Measurements from ENCODE around the gene GRIK2. TPM values are rescaled to one million over a fixed set of nuclear protein-coding genes. Genes with fewer than 3 reads are reported as not detected.

GRIK2 gene
- total RNA-seq, 1 donor: under 0.01 TPM

DNA sequence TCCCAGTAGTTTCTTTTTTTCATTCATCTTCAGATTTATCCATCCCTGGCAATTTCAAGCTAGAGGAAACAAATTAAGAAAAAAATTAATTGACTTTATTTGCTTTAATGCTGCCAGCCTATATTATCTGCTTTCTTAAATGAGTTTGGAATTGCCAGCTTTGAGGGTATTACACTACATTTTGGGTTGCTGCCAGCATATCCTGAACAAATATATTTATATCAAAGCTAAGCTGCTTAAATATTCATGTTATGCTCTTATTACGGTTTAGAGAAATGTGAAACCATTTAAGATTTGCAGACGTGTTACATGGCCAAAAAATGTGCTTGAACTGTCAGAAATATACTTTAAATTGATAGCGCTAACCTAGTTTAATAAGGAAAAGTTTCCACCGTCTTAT, 59.7 kb downstream of the GRIK2 start:
- no peak for DNase-seq (ENCODE audit: low read depth in 2 of 3, low spot score in 2 of 3)

DNA sequence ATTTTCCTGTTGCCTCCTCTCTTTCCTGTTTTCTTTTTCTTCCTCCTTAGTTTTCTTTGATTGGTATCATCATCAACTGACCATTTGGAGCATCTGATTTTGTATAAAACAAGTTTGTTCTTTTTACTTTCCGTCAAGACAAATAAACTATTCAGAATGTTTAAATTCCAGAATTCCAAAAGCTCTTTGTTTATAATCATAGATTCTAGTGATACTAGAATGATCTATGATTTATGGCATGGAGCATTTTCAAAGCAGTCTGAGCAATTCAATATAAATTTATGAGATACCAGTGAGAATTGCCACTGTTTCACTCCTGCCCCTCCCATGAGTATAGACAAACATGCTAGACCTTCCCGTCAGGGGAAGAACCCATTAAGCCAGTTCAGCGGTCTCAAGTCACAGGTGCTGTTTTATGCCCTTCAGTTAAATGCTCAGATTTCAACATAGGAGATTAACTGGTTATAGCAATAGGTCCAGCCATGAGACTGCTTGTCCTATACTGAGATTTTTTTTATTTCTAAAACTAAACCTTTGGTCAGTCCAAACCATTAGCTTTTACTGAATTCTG, 60.7 kb downstream of the GRIK2 start:
- no peak for DNase-seq (ENCODE audit: low read depth in 2 of 3, low spot score in 2 of 3)

DNA sequence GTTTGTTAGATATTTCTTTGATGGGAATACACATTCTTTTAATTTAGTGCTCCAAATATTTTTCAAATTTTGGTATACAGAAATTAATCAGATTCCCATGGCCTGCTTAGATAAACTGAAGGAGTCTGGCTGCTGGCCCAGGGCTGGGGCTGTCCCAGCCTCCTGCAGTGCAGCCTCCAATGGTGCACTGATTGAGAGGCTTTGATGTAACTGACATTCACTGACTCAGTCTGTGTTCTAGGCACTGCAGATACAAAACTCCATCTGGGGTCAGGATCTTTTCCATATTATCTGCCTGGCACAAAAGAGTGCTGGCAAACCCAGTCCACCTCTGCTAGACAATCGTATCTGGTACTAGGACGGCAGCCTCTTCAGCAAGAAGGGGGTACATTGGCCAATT, 64.8 kb downstream of the GRIK2 start:
- no peak for DNase-seq (ENCODE audit: low read depth in 2 of 3, low spot score in 2 of 3)

DNA sequence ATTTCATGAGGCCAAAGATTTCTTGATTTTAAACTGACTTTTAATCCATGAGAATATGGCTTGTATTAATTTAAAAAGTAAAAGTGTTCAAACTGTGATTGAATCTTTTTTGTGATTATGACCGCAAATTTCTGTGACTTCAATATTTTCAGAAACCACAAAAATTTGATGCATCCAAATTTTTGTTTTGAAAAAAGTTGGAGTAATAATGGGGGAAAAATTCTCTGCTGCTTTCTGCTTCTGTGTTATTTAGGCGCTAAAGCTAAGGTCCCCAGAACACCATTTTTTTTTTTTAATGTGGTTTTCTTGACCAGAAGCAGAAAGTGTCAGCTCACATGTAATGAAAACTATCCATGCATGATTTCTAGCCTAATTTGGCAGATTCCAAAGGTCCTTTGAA, 65.3 kb downstream of the GRIK2 start:
- no peak for DNase-seq (ENCODE audit: low read depth in 2 of 3, low spot score in 2 of 3)

DNA sequence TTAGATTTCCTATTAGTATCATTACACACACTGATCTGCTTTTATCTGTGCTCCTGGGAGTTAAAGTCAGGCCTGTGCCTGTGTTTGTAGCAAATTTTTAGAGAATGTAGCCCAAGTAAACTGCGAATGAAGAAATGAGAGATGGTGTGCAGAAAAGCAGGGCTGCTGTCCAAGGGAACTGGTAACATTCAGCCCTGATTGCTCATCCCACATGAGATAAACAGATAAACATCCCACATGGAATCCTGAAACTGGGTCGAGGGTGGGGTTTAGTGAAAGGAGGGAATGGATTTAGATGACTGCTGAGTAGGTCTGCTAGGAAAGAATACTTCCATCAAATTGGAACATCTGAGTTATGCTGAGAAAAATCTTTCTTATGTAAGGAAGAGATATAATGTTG, 69.1 kb downstream of the GRIK2 start:
- no peak for DNase-seq (ENCODE audit: low read depth in 2 of 3, low spot score in 2 of 3)

DNA sequence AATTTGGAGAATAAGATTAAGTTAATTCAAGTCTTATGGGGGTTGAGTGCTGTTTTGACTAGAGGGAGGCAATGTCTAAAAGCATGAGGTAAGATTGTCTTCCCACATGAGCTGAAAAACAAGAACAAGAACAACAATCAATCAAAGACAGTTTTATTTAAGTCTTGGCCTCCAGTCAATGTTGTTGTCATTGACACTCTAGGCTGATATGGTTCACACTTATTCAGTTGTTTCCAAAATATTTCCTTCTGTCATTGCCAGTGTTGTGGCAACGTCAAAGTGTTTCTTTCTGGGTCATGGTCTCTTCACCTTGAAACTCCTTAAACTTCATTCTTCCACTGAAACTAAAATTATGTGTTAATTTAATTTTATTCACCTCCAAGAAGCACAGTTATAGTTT, 72.4 kb downstream of the GRIK2 start:
- no peak for DNase-seq (ENCODE audit: low read depth in 2 of 3, low spot score in 2 of 3)

DNA sequence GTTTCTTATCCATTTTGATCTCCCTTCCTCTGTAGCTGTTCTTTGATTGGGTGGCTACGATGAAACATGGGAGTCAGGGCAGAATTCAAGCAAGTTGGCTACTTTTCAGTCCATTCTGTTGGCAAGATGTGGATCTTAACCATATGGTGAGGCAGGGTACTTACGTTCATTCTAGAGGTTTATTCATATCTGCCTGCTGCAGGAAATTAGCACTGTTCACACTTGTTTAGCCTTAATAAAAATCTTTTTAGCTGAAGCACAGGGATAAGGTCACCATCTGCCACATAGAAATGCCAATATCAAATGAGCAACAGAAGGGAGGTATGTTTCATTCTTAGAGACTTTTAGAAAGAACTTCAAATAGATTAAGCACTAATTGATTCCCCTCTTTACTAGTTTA, 83.9 kb downstream of the GRIK2 start:
- no peak for DNase-seq (ENCODE audit: low read depth in 2 of 3, low spot score in 2 of 3)

DNA sequence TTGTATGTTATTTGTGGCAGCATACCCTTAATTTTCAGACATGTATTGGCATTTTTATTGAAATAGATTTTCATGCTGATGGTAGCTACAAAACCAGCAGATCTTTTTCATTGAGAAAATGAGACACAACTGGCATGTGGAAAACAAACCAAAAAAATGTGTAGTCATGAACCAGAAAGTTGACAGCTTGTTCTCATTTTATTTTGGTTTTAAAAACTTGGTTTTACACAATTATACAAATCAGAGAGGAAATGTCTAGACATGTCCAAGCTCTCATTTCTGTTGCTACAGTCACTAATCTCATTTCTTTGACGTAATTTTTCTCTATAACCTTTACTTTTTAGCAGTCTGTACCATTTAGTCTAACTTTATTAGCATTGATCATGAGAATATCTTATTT, 85.4 kb downstream of the GRIK2 start:
- DNase-seq (ENCODE audit: low read depth in 2 of 3, low spot score in 2 of 3): no peak

DNA sequence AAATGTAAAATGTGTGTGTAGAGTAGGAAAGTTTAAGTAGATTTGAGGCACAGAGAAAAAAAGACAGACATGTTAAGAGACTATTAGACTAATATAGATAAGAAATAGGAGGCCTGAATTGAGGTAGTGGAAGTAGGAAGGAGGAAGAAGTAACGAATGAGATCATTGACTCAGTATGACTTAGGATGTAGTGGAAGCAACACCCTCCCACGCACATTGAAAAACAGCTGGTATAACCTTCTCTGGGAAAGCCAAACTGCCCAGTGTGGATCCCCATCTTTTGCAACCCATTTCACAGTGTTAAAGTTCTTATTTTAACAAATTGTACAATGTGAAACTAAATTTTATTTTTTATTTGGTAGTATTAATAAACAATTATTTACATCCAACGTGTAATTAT, 89.1 kb downstream of the GRIK2 start:
- DNase-seq (ENCODE audit: low read depth in 2 of 3, low spot score in 2 of 3): no peak

DNA sequence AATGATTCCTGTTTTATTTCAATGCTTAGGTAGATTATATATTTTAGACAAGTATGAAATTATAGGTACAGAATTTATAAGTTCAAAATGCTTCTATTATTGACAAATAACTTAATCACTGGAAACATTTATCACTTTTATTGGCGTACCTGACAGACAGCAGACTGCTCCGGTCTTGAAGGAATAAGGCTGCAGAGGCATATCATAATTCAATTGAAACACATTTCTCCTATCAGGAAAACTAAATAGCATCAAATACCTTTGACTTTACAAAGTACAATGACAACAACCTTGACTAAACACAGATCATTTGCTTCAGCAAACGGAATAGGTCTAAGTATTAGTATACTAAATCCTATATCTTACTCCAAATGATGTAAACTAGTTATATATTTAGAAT, 91.3 kb downstream of the GRIK2 start:
- DNase-seq (ENCODE audit: low read depth in 2 of 3, low spot score in 2 of 3): no peak

DNA sequence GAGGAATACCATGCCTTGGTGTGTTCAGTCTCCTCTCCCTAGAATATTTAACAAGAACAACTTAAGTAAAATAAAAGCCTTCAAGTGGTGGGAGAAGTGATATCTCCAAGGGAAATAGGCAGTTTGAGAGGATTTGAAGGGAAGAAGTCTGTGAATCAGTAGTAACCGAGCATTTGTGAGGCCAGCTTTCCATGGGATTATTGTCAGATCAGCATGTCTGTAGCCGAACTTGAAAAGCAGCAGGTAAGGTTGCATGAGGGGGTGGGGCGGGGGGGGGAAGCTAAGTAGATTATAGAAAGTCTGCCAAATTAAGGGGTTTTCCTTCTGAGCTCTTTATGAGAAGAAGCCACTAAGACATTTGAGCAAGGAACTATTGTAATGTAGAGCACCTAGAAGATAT, 92.6 kb downstream of the GRIK2 start:
- DNase-seq (ENCODE audit: low read depth in 2 of 3, low spot score in 2 of 3): no peak

DNA sequence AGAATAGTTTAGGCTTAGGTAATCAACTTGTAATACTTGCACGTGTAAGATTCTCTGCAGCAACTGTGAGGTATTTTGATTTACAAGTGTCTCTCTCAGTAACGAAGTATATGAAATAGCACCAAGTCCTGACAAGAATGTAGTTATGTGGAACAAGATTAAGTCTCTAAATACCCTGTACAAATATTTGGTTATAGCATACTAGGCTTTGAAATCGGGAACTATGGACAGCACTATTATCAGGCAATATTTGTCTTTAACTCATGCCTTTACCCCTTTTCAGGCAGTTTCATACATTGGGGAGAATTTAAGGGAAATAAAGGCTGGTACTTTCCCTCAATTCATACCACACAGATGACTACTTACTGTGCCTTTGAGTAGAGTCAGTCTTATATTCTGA, 93.2 kb downstream of the GRIK2 start:
- DNase-seq (ENCODE audit: low read depth in 2 of 3, low spot score in 2 of 3): no peak

DNA sequence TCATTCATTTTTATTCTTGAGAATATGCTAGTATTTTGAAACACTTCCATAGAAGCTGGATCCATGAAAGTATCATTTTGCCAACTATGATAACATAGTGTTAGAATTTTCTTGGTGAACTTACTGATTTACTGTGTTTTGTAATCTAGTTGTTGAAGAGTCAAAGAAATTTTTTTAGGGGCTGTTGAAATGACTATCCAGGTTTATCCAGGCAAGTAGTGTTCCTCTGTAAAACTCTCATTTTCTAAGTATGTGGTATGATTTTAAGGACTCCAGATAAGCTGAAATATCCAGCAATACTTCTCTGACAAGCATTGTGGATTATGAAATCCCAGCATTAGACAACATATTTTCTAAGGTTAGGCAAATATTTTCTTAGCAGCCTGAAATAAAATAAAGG, 95.9 kb downstream of the GRIK2 start:
- DNase-seq (ENCODE audit: low read depth in 2 of 3, low spot score in 2 of 3): no peak

DNA sequence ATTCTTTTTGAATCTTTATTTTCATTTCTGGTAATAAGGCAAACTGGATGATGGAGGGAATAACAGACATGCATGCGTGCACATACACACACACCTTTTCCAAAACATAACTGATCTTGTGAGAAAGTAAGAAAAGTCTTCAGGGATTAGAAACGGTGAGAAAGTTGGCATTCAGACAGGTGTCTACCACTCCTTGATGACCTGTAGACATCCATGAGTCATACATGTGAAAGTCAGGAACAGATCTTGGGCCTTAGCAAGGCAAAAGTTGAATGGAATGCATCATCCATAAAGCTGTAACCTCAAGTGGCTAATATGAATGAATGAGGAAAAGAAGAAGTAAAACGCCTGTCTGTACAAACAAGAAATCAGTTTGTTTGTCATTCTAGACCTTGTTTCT, 97.3 kb downstream of the GRIK2 start:
- DNase-seq (ENCODE audit: low read depth in 2 of 3, low spot score in 2 of 3): no peak

DNA sequence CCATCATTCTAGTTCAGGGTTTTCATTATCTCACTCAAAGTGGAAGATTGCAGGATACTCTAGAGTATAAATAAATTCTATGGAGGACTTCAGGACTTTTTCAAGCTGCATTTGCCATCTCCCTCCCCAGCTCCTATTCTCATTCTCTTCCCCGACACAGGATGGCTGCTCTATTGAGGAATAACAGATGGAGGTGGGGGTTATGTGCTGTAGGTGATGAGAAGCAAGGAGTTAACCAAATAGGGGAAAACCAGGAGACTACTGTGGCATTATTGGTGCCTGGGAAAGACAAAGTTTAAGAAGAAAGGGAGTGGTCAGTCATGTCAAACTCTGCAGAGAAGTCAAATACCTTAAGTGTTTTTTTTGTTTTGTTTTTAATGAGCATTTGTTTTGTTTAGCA, 109.3 kb downstream of the GRIK2 start:
- no peak for DNase-seq (ENCODE audit: low read depth in 2 of 3, low spot score in 2 of 3)

DNA sequence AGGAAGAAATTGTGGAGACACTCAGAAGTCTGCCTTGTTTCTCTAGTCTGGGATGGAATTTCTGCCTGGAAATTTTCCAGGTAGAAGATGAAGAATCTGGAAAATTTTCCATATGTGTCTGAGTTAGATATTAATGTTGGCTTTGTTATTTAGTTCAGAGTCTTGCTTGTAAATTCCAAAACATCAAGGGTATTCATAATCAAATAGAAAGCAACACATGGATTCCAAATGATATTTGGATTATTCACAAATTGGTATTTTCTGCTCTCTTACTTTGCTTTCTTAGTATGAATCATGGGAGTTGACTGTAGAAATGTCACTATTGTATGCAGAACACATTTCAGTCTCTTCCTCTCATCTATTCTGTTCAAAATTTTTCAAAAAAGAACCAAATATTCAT, 116.0 kb downstream of the GRIK2 start:
- DNase-seq (ENCODE audit: low read depth in 2 of 3, low spot score in 2 of 3): no peak

DNA sequence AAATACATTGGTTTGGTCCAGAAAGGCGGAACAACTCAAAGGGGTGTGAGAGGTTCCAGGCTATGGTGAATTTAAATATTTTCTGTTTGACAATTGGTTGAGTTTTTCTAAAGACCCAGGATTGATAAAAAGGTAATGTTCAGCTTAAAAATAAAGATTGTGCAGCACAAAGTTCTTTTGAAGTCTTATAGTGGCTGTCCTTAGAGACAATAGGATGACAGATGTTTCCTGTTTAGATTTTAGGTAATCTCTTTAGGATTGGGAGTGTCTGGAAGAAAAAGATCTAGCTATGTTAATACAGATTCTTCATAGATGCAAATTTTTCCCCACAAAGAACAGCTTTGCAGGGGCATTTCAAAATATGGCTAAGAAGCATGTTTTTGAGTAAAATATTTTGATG, 119.7 kb downstream of the GRIK2 start:
- no peak for DNase-seq (ENCODE audit: low read depth in 2 of 3, low spot score in 2 of 3)

DNA sequence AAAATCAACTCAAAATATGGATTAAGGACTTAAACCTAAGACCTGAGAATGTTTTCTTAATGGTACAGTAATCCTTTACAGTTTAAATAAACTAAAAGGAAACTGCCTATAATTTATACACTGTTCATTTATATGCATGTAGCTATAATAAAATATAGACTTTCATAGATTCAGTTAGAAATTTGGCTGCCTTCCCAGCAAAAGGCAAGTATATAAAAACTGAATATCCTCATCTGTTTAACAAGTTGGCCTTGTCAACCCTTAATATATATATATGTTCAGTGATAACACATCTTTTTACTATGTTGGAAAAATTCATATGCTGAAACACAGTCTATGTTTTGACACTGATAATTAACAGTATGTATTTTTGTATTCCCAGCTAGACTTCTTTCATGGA, 123.1 kb downstream of the GRIK2 start:
- no peak for DNase-seq (ENCODE audit: low read depth in 2 of 3, low spot score in 2 of 3)

DNA sequence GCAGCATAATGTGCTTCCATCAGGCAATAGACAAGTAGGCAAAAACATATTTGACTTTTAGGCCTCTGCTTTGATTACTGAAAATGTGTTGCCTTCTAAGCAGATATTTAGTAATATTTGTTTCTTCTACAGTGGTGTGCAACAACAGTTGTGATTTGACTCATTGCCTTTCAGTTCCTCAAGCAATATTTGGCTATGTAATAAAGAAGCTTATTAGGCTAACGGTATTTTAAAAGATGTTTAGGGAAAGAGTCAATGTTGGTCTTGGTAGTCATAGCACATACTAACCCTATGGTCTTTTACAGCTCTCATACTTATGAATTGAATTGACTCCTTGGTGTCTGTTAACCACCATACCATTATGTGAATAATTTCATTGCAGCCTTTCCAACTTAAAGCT, 124.1 kb downstream of the GRIK2 start:
- DNase-seq (ENCODE audit: low read depth in 2 of 3, low spot score in 2 of 3): no peak

DNA sequence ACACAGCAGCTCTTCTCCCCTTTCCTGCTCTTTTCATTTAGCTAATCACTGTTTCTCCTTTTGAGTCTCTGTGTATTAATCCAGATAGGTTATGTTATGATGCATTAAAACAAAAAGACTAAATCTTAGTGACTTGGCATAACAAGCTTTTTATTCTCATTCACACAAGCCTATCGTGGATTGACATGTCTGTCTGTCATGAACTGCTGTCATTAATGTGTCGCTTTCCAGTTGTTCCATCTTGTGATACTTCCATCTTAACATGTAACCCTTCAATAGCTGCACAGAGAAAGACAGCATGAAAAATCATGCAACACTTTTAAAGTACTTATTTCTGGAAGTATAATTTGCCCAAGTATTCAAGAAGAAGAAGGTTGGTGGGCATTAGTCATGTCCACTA, 128.7 kb downstream of the GRIK2 start:
- DNase-seq (ENCODE audit: low read depth in 2 of 3, low spot score in 2 of 3): no peak

DNA sequence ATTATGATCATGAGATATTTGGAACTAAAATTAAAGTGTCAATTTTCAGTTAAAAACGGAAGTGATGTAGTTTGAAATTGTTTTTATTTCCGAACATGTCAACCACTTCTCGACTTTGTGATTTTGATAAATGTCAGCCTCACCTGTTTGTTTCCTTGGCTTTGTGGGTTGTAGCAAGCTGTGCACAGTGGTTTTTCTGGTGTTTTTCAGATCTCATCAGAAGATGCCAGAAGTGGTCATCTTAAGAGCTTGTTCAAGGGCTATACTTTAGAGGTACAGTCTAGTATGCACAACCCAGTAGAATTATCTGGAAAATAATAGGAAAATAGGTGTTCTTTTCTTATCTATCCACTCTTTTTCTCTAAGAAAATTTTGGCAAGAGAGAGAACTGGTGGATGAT, 134.0 kb downstream of the GRIK2 start:
- DNase-seq (ENCODE audit: low read depth in 2 of 3, low spot score in 2 of 3): no peak

DNA sequence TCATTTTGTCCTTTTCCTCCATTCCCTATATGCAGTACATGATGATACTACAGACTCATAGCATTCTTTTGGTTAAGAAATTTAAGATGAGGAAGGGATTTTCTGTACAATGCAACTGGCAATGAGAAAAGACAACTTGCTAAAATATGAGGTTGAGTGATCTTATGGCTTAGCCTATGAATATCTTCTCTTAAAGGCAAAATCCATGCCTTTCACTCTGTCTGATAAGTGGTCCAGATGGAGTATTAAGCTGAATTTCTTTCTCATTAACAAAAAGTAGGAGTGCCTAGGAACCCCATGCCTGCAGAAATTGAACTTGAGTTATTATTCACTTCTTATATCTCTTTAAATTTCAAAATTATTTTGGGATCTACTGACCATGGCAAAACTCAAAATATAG, 135.3 kb downstream of the GRIK2 start:
- DNase-seq (ENCODE audit: low read depth in 2 of 3, low spot score in 2 of 3): no peak

DNA sequence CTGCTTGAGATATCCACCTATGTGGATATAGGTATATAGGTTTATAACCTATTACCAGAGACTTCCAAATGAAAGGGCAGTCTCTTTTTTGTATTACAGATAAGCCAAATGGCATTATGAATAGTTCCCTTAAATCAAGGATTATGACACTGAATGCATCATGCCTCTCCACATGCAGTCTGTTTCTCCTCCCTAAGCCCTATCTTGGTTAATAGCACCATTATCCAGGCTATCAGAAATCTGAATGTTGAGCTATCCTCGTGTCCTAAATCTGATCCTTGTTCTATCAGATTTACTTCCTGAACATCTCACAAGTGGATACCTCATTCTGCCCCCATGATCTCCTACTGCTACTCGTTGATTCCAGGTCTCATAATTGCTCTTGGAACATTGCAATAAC, 138.0 kb downstream of the GRIK2 start:
- DNase-seq (ENCODE audit: low read depth in 2 of 3, low spot score in 2 of 3): no peak

DNA sequence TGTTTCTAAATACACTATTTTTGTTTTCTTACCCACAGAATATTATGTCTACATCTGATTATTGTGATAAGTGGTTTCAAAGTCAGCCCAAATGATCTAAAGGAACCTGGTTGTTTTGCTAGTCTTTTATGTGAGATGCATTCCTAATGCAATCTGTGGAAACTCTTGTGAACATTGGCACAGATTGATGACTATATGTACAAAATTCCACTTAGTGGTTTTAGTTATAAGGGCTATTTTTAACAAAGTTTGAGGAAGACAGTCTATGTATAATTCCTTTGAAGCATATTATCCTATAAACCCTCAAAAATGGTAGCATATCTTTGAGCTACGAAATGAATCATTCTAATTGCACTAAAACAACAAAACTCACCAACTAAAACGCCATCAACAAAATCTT, 140.9 kb downstream of the GRIK2 start:
- no peak for DNase-seq (ENCODE audit: low read depth in 2 of 3, low spot score in 2 of 3)

Measured in hematopoietic multipotent progenitor cell (in vitro differentiated cells).